SK-N-SH treated with all-trans-retinoic acid at 6 μM for 48 hours (cell line): Measurements from ENCODE around the gene GET4.

Source experiments
- OSR1 ChIP-seq: fragments of 250-450 bp; sonication (Bioruptor Pico); IDR thresholded peaks from 2 replicates; pipeline ENCODE4 v1.8.0; 2022; ENCODE audit warnings: moderate library complexity, mild to moderate bottlenecking, inconsistent platforms
- TOX ChIP-seq: fragments of 250-450 bp; sonication (Bioruptor Pico); IDR thresholded peaks from 2 replicates; pipeline ENCODE4 v1.8.0; 2021; ENCODE audit warnings: mild to moderate bottlenecking, moderate library complexity, borderline replicate concordance
- ZNF70 ChIP-seq: fragments of 450-650 bp; formaldehyde crosslinking; IDR thresholded peaks from 2 replicates; pipeline ENCODE4 v1.5.0; 2020; ENCODE audit warnings: mild to moderate bottlenecking, moderate library complexity
- ZNF8 ChIP-seq: fragments of 450-650 bp; formaldehyde crosslinking; IDR thresholded peaks from 2 replicates; pipeline ENCODE4 v1.5.0; 2020; ENCODE audit warnings: mild to moderate bottlenecking, moderate library complexity
- TF ChIP-seq, protein P1 (sequence below): fragments of 250-450 bp; sonication (Bioruptor Pico); IDR thresholded peaks from 2 replicates; pipeline ENCODE4 v1.5.0; 2020; ENCODE audit warnings: mild to moderate bottlenecking, moderate library complexity

DNA sequence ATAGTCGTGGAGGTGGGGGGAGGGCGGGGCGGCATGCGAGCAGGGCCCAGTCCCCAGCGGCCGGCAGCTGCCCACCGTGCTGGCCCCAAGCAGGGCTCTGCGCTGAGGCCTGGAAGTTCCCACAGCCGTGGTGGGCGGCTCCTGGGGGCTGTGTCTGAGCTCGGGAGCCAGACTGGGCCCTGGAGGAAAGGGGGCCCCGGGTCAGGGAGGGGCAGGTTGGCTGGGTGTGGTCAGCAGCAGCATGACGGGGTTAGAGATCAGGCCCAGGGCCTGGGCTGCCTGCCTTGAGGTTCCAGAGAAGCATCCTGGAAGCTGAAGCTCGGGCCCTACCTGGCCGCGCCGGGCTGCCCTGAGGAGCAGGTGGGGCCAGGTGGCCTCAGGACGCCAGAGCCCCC, 22.1 kb downstream of the GET4 start:
- no peak for TF ChIP-seq TOX
- no peak for TF ChIP-seq ZNF70 (CRISPR knock-in tag)
- TF ChIP-seq ZNF8, result no peak
- no peak for TF ChIP-seq OSR1 (CRISPR knock-in tag)
- TF ChIP-seq, protein P1, sequence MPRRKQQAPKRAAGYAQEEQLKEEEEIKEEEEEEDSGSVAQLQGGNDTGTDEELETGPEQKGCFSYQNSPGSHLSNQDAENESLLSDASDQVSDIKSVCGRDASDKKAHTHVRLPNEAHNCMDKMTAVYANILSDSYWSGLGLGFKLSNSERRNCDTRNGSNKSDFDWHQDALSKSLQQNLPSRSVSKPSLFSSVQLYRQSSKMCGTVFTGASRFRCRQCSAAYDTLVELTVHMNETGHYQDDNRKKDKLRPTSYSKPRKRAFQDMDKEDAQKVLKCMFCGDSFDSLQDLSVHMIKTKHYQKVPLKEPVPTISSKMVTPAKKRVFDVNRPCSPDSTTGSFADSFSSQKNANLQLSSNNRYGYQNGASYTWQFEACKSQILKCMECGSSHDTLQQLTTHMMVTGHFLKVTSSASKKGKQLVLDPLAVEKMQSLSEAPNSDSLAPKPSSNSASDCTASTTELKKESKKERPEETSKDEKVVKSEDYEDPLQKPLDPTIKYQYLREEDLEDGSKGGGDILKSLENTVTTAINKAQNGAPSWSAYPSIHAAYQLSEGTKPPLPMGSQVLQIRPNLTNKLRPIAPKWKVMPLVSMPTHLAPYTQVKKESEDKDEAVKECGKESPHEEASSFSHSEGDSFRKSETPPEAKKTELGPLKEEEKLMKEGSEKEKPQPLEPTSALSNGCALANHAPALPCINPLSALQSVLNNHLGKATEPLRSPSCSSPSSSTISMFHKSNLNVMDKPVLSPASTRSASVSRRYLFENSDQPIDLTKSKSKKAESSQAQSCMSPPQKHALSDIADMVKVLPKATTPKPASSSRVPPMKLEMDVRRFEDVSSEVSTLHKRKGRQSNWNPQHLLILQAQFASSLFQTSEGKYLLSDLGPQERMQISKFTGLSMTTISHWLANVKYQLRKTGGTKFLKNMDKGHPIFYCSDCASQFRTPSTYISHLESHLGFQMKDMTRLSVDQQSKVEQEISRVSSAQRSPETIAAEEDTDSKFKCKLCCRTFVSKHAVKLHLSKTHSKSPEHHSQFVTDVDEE, result no peak
